SH-SY5Y (cell line): ENCODE measurements around the gene ASIC3.

Experiments
- GATA2 ChIP-seq: IDR thresholded peaks from 2 replicates; pipeline ENCODE4 v1.6.1; 2011; ENCODE audit warnings: mild to moderate bottlenecking, low read depth, low read length
- GATA3 ChIP-seq: IDR thresholded peaks from 2 replicates; pipeline ENCODE4 v1.6.1; 2011; ENCODE audit warnings: low read depth, mild to moderate bottlenecking, low read length, moderate library complexity

- no peak for TF ChIP-seq GATA3
- TF ChIP-seq GATA2, result no peak
Observed at GRCh38 chr7:151081170-151082101, 33.1 kb downstream of the ASIC3 start.
